HEK293 (cell line): ENCODE results near the gene ARIH1.
A peak's percentile ranks its signal among the peaks of the same experiment; 100 is the strongest.

Experiments used
- BCL11B ChIP-seq: fragments of 450-650 bp; formaldehyde crosslinking; IDR thresholded peaks from 2 replicates; pipeline ENCODE4 v1.5.1; 2016; ENCODE audit warnings: low read depth, missing biosample characterization, missing genetic modification characterization
- CTCF ChIP-seq: fragments of 450-650 bp; formaldehyde crosslinking; IDR thresholded peaks from 2 replicates; pipeline ENCODE4 v1.5.1; 2016; ENCODE audit warnings: missing biosample characterization, missing genetic modification characterization
- FEZF1 ChIP-seq: fragments of 450-650 bp; formaldehyde crosslinking; IDR thresholded peaks from 2 replicates; pipeline ENCODE4 v1.5.1; 2016; ENCODE audit warnings: missing biosample characterization, missing genetic modification characterization
- GFI1B ChIP-seq: fragments of 450-650 bp; formaldehyde crosslinking; IDR thresholded peaks from 2 replicates; pipeline ENCODE4 v1.5.1; 2016; ENCODE audit warnings: missing biosample characterization, missing genetic modification characterization
- GLIS2 ChIP-seq: fragments of 450-650 bp; formaldehyde crosslinking; IDR thresholded peaks from 2 replicates; pipeline ENCODE4 v1.5.1; 2016; ENCODE audit warnings: missing biosample characterization, missing genetic modification characterization
- HIC1 ChIP-seq: fragments of 450-650 bp; formaldehyde crosslinking; IDR thresholded peaks from 2 replicates; pipeline ENCODE4 v1.5.1; 2016; ENCODE audit warnings: missing biosample characterization, missing genetic modification characterization
- HOXC10 ChIP-seq: sonication (generic); formaldehyde crosslinking; IDR thresholded peaks from 2 replicates; pipeline ENCODE4 v1.8.1; 2023; ENCODE audit warnings: mild to moderate bottlenecking, missing genetic modification reagents
- HOXD13 ChIP-seq: sonication (generic); formaldehyde crosslinking; IDR thresholded peaks from 2 replicates; pipeline ENCODE4 v1.8.0; 2022; ENCODE audit warnings: missing genetic modification reagents, borderline replicate concordance
- PRDM10 ChIP-seq: fragments of 450-650 bp; formaldehyde crosslinking; IDR thresholded peaks from 2 replicates; pipeline ENCODE4 v1.5.1; 2016; ENCODE audit warnings: missing biosample characterization, missing genetic modification characterization
- SP7 ChIP-seq: fragments of 450-650 bp; formaldehyde crosslinking; IDR thresholded peaks from 2 replicates; pipeline ENCODE4 v1.5.1; 2016; ENCODE audit warnings: missing biosample characterization, missing genetic modification characterization
- ZBTB10 ChIP-seq: fragments of 450-650 bp; formaldehyde crosslinking; IDR thresholded peaks from 2 replicates; pipeline ENCODE4 v1.5.1; 2016; ENCODE audit warnings: missing biosample characterization, missing genetic modification characterization
- ZBTB17 ChIP-seq: fragments of 450-650 bp; formaldehyde crosslinking; IDR thresholded peaks from 2 replicates; pipeline ENCODE4 v1.5.1; 2016; ENCODE audit warnings: missing biosample characterization, missing genetic modification characterization
- ZBTB26 ChIP-seq: fragments of 450-650 bp; formaldehyde crosslinking; optimal IDR thresholded peaks from 2 replicates; pipeline ENCODE3; 2016; ENCODE audit warnings: missing biosample characterization, mild to moderate bottlenecking, missing genetic modification characterization
- ZBTB48 ChIP-seq: fragments of 450-650 bp; formaldehyde crosslinking; IDR thresholded peaks from 2 replicates; pipeline ENCODE4 v1.5.1; 2016; ENCODE audit warnings: missing biosample characterization, missing genetic modification characterization
- ZBTB7A ChIP-seq: fragments of 450-650 bp; formaldehyde crosslinking; IDR thresholded peaks from 2 replicates; pipeline ENCODE4 v1.5.1; 2016; ENCODE audit warnings: low read depth, missing biosample characterization, missing genetic modification characterization
- ZBTB8A ChIP-seq: fragments of 450-650 bp; formaldehyde crosslinking; IDR thresholded peaks from 2 replicates; pipeline ENCODE4 v1.5.1; 2016; ENCODE audit warnings: missing biosample characterization, missing genetic modification characterization
- ZNF2 ChIP-seq: fragments of 450-650 bp; formaldehyde crosslinking; IDR thresholded peaks from 2 replicates; pipeline ENCODE4 v1.5.1; 2016; ENCODE audit warnings: missing biosample characterization, missing genetic modification characterization
- ZNF24 ChIP-seq: fragments of 450-650 bp; formaldehyde crosslinking; IDR thresholded peaks from 2 replicates; pipeline ENCODE4 v1.5.1; 2016; ENCODE audit warnings: missing biosample characterization, missing genetic modification characterization
- ZNF350 ChIP-seq: fragments of 450-650 bp; formaldehyde crosslinking; IDR thresholded peaks from 2 replicates; pipeline ENCODE4 v1.5.0; 2017; ENCODE audit warnings: missing biosample characterization, mild to moderate bottlenecking, missing genetic modification characterization
- ZNF501 ChIP-seq: fragments of 450-650 bp; formaldehyde crosslinking; IDR thresholded peaks from 2 replicates; pipeline ENCODE4 v1.5.1; 2016; ENCODE audit warnings: missing biosample characterization, missing genetic modification characterization
- ZNF561 ChIP-seq: fragments of 450-650 bp; IDR thresholded peaks from 2 replicates; pipeline ENCODE4 v1.5.1; 2018; ENCODE audit warnings: missing biosample characterization, missing genetic modification characterization, borderline replicate concordance
- ZNF624 ChIP-seq: fragments of 450-650 bp; formaldehyde crosslinking; IDR thresholded peaks from 2 replicates; pipeline ENCODE4 v1.5.1; 2017; ENCODE audit warnings: missing biosample characterization, missing genetic modification characterization
- ZNF626 ChIP-seq: fragments of 450-650 bp; sonication (Bioruptor Pico); formaldehyde crosslinking; IDR thresholded peaks from 2 replicates; pipeline ENCODE4 v1.5.1; 2018; ENCODE audit warnings: missing biosample characterization, missing genetic modification characterization, inconsistent platforms
- ZNF664 ChIP-seq: fragments of 450-650 bp; formaldehyde crosslinking; IDR thresholded peaks from 2 replicates; pipeline ENCODE4 v1.5.1; 2016; ENCODE audit warnings: missing biosample characterization, missing genetic modification characterization
- ZNF701 ChIP-seq: fragments of 450-650 bp; formaldehyde crosslinking; IDR thresholded peaks from 2 replicates; pipeline ENCODE4 v1.5.1; 2016; ENCODE audit warnings: missing biosample characterization, missing genetic modification characterization
- ZSCAN23 ChIP-seq: fragments of 450-650 bp; formaldehyde crosslinking; IDR thresholded peaks from 2 replicates; pipeline ENCODE4 v1.5.1; 2016; ENCODE audit warnings: missing biosample characterization, missing genetic modification characterization

Gene ARIH1

GRCh38 chr15:72474912-72475628 lies 940 bp downstream of the ARIH1 start (continued):
- TF ChIP-seq SP7 (tag by site-specific recombination) (peak; percentile 57), ZNF350 (tag by site-specific recombination) (no peak), HOXC10 (CRISPR knock-in tag) (peak; percentile 71; the same call in 1 of the 2 replicates), ZBTB26 (tag by site-specific recombination) (peak; percentile 87), ZNF624 (tag by site-specific recombination) (0 out of 2 replicates have a peak, but pooled peaks have one; percentile 19), PRDM10 (tag by site-specific recombination) (peak; percentile 79), ZNF701 (tag by site-specific recombination) (no peak), ZBTB10 (tag by site-specific recombination) (peak; percentile 64), ZNF561 (tag by site-specific recombination) (peak; percentile 88; the same call in 1 of the 2 replicates), ZBTB8A (tag by site-specific recombination) (peak; percentile 81), BCL11B (tag by site-specific recombination) (peak; percentile 65; the same call in 1 of the 2 replicates), ZBTB48 (tag by site-specific recombination) (peak; percentile 88), ZBTB7A (tag by site-specific recombination) (peak; percentile 32; the same call in 1 of the 2 replicates), ZNF24 (tag by site-specific recombination) (0 out of 2 replicates have a peak, but pooled peaks have one; percentile 26), HOXD13 (no peak), ZSCAN23 (tag by site-specific recombination) (no peak), GFI1B (peak; percentile 36; the same call in 1 of the 2 replicates), ZBTB17 (tag by site-specific recombination) (peak; percentile 93), ZNF501 (tag by site-specific recombination) (peak; percentile 92; the same call in 1 of the 2 replicates), GLIS2 (tag by site-specific recombination) (peak; percentile 91), FEZF1 (tag by site-specific recombination) (peak; percentile 5; the same call in 1 of the 2 replicates), ZNF626 (tag by site-specific recombination) (no peak), CTCF (tag by site-specific recombination) (peak; percentile 85), HIC1 (tag by site-specific recombination) (peak; percentile 95), ZNF2 (tag by site-specific recombination) (peak; percentile 93), ZNF664 (tag by site-specific recombination) (no peak)
